Measurements from ENCODE around the gene JAZF1.
A peak's percentile ranks its signal among the peaks of the same experiment; 100 is the strongest.
"Not testable (repeated sequence)": the region's sequence is repeated elsewhere in the genome, so short reads cannot be mapped to it uniquely, and the experiment has no call there.

Gene JAZF1

DNA sequence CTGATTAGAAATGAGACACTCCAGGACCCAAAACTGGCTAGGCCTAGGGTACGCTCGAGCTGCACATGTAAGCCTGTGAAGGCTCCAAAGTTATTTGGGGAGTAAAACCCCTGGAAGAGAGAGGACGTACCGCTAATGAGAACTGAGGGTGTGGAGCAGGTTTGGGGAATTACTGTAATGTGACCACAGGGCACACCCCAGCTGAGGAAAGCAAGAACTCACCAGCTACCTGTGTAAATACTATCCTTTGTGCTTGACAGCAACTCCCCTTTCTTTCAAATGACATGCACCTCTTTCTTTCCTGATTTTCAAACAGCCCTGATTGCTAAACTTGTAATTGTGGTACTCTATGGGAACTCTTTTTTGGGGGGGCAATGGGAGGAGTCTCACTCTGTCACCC lies 147.2 kb downstream of the JAZF1 start:
- no peak for DNase-seq

DNA sequence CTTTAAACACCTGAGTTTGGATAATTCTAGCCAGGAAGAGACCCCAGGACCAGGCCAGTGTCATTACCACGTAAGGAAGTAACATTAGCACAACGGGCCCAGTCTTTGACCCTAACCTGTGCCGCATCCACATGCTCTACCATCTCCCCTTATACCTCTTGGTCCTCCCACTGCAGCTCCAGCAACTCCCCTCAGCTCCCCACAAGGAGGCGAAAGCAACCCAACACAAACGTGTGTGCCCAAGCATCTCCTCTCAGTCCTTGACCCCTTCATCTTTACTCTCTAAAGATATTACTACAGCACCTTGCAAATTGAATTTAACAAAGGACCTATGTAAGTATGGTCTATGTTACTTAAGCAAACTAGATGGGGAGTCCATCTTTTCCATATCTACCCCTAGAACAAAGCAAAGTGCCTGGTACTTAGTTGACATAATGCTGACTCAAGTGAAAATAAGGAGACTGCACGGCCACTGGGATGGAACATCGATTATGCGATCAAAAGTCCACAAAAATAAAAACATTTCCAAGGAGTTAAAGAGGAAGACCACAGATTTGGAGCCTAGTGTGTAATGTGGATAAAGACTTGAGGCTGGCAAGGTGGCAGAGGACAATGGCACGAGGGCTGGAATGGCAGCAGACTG lies 147.7 kb downstream of the JAZF1 start:
- no peak for DNase-seq

DNA sequence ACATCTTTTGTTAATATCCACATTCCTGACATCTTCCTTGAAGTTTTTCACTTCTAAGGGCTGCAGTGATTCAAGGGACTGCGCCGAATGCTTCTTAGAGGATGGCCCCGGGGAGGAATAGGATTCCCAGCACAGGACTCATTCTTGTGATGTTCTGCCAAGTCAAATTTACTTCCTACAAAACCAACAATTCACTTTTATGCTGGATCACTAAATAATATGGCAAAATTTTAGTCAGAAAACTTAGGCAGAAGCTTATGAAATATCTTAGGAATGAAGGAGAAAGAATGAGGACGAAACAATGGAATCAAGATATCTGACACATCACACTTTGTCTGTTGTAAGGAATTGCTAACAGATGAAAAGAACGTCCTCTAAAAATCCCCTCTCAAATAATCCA lies 151.5 kb downstream of the JAZF1 start:
- no peak for DNase-seq

DNA sequence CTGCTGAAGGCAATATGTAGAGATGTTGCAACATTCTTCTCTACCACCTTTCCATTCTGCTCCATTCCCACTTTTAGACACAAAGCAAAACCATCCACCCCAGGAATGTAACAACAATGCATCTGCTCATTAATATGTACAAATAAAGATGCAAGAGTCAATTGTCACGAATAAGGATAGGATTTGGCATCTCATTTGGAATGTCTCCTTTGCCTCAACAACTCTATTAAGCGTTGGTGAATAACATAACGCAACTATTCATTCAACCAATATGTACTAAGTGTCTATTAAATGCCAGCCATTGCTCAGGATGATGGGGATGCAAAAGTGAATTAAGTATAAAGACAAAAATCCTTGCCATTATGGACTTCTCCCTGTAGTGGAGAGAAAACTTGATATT lies 152.1 kb downstream of the JAZF1 start:
- no peak for DNase-seq

GRCh38 chr7:28026237-28026636 lies 154.4 kb downstream of the JAZF1 start:
- DNase-seq, result no peak

DNA sequence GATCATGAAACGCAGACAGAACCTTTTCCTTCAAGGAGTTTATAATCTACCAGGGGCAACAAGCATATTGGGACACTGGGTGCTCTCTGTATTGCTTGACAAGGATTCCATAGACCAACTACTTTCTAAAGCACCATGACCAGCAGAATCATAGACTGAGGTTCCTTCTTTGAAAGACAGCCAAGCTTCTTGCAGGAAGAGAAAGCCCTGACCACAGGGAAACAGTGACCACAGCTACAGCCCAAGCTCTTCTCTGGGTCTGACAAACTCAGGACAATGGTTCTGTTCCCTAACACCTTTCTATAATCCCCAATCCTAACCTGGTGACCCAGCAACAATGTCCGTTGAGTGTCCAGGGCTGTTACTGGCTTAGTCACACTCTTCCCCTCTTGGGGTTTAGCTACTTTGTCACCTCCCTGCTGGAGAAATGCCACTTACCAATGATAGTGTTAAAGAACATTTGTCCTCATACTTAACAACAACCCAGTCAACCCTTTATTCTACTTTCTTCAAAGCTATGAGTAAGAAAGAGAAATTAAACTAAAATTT lies 155.7 kb downstream of the JAZF1 start:
- no peak for DNase-seq

- DNase-seq, result peak; percentile 10
Measured at GRCh38 chr7:28020302-28020940, 160.2 kb downstream of the JAZF1 start.

- no peak for DNase-seq
Measured at GRCh38 chr7:28018856-28019465, 161.6 kb downstream of the JAZF1 start.

DNA sequence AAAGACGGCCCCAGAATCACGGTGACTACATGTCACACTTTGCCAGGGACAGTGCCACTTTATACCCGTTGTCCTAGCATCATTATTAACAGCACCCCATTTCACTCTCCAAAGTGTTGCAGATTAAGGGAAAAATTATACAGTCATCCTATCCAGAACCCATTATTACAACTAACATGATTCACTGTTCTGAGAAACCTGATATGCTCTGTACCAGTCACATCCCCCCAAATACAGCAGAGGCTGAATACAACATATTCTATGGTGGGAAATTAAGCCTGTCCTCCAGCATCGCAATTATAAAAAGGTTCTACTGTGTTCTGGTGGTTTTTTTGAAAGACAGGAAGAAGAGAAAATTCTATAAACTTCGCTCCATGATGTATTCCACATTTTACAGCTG lies 162.1 kb downstream of the JAZF1 start:
- DNase-seq, result no peak

DNA sequence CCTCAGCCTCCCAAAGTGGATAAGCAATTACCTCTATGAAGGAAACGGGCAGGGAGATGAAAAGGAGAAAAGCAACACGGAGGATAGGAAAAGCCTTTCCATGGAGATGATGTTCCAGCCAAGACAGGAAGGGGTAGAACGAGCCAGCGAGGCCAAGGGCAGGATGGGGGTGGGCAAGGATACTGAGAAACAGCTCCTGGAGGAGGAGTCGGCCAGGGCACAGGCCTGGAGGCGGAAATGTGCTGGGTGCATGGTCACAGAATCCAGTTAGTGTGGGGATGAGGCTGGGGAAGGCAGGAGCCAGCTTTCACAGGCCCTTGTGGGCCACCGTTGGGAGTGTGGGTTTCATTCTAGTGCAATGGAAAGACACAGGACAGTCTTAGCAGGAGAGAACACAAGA lies 162.6 kb downstream of the JAZF1 start:
- DNase-seq, result no peak

GRCh38 chr7:28017372-28017771 lies 163.2 kb downstream of the JAZF1 start:
- DNase-seq, result no peak

DNA sequence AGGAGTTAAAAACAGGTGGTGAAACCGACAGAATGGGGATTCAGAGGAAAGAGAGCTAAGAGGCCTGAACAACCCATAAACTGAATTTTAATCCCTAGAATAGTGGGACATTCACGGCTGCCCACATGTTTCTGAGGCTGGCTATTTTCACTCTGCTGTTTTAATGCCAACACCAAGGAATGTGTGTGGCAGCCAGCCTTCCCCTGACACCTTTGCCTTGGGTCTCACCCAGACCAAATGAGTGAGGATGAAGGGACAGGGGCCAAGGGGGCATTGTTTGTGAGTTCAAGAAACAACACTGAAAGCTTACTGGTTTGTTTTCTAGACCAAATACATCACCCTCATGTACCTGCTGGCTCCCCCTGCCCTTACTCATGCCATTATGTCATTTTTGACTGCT lies 164.3 kb downstream of the JAZF1 start:
- DNase-seq, result no peak

DNA sequence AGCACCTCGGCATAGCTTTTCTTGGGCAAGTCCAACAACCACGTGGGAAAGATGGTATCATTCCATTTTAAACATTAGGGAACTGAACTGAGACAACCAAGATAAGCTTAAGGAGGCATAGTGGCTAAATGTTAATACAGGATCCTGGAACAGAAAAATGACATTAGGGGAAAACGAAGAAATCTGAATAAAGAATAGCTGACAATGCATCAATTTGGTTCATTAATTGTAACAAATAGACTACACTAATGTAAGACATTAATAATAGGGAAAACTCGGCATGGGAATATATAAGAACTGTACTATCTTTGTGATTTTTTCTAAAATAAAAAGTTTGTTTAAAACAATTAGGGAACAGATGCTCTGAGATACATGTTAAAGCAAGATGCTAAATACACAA lies 165.4 kb downstream of the JAZF1 start:
- no peak for DNase-seq

- not testable (repeated sequence) for DNase-seq
Measured at GRCh38 chr7:28014340-28014739, 166.3 kb downstream of the JAZF1 start.

- no peak for DNase-seq
Measured at GRCh38 chr7:28013441-28013840, 167.2 kb downstream of the JAZF1 start.

GRCh38 chr7:28013019-28013418 lies 167.6 kb downstream of the JAZF1 start:
- no peak for DNase-seq

- DNase-seq, result no peak
Measured at GRCh38 chr7:28008911-28009310, 171.7 kb downstream of the JAZF1 start.

DNA sequence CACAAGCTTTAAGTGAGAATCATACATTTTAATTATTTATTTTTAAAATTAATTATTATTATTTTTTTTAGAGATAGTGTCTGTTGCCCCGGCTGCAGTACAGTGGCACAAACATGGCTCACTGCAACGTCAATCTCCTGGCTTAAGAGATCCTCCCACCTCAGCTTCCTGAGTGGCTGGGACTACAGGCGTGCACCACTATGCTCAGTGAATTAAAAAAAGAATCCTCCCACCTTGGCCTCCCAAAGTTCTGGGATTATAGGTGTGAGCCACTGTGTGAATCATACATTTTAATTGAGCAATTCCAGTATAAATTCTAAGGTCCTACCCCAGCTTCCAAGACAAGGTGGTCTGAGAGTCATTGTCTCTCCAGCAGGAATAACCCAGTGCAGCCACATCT lies 172.4 kb downstream of the JAZF1 start:
- DNase-seq, result no peak

GRCh38 chr7:28006491-28006890 lies 174.1 kb downstream of the JAZF1 start:
- no peak for DNase-seq

DNA sequence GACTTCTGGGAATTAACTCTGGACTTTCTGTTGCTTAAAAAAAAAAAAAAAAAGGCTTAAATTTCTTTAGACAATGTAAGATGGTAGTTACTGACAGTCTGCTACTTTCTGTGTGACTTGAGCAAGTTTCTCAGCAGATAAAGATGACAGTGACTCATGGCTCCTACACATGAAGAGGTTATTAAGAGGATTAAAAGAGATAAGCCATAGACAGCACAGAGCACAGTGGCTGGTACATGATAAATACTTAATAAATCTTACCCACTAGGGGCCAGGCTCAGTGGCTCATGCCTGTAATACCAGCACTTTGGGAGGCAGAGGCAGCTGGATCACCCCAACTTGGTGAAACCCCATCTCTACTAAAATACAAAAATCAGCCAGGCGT lies 174.8 kb downstream of the JAZF1 start:
- no peak for DNase-seq

DNA sequence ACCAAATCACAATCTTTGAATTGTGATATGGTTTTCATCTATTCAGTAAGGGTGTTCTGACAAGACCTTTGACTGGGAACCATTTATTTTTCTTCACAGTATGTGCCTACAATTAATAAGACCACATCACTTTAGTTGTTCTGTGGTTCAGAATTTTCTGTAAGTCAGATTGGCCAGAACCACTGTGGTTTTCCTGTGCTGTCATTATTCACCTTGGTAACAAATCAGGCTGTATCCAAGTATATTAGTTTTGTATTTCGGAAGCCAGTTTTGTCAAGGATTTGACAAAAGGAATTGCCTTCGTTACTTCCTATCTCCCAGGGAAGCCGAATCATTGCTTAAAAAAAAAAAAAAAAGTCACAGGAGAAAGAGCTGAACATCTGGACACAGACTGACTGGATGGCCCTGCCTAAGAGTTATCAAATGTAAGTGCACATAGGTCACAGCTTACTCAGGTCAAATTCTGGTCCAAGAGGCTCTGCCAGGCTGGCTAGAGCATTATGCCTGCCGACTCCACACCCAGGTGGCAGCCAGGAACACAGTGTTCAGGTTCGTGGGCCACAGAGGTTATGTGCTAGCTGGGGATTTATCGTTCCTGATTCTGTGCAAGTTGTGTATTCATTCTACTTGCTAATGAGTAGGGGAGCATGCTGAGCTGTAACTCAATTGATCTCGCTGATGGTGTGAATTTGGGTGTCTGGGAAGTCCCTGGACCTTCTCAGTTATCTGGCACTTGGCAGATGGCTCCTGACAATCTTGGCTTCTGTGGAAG lies 175.3 kb downstream of the JAZF1 start:
- no peak for DNase-seq

GRCh38 chr7:28003408-28003807 lies 177.2 kb downstream of the JAZF1 start:
- no peak for DNase-seq

- DNase-seq, result no peak
Measured at GRCh38 chr7:28002638-28003037, 178.0 kb downstream of the JAZF1 start.

DNA sequence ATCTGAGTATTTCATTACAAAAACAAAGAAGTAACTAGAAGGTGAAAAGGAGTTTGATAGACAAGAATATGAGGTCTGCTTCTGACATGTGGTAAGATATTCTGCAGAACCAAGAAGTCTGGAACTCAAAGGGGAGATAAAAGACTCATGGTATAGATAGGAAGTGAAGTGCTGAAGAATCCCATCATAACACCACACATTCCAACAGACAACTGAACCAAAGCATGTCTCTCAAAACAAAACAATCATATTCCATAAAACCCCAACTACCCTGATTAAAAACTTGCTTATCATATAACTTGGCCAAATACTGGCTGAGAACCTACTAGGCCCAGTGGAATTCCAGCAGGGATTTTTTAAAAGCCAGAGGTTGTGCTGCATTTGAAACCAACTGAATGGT lies 178.7 kb downstream of the JAZF1 start:
- no peak for DNase-seq
